ENCODE measurements around the gene WDR86.

WDR86 gene

DNA sequence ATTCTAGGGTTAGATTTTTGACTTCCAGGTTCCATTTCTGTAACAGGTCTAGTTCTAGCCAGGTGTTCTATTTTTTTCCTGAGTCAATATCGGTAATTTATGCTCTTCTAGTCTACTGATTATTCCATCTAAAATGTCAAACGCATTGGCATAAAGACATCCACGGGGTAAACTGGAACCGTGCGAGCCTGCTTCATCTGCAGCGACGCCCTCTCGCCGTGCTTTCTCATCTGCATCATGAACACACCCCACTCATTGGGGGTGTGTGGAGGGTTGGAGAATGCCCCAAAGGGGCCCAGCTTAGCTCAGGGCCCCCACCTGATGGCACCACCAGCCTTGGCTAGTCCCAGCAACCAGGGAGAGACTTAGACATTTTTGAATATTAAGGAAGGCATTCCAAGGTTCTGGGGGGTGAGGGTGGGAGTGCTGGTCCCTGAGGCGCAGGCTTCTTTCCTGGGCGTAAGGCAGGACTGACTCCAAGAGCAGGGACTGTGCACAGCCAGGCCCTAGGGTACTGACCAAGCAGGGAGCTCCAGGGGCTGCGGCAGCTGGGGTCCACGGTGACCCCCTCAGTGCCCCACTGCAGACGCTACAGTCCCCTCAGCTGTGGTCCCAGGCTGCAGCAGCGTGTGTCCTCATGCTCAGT is 43.0 kb upstream of the WDR86 start:
- Histone ChIP-seq H3K14ac (ENCODE audit: low read length in 2 of 2) (no peak overlapping the region), H2BK120ac (ENCODE audit: low read depth, low read length) (no peak overlapping the region), H3K23ac (ENCODE audit: low read length in 2 of 2) (peak overlapping the region in 1 of 2 experiments; percentile 57), H4K8ac (ENCODE audit: low read length) (no peak overlapping the region), H2AFZ (ENCODE audit: low read depth, low read length) (no peak overlapping the region), H4K91ac (ENCODE audit: low read length) (no peak overlapping the region), H3K36me3 (ENCODE audit: control insufficient read depth in 1 of 2, insufficient read depth in 2 of 2, low read depth in 1 of 2, low read length in 2 of 2) (no peaks in the 10 kb centered on the region), H2BK12ac (ENCODE audit: low read length in 2 of 2) (no peak overlapping the region), H2AK5ac (ENCODE audit: low read length, severe bottlenecking) (no peak overlapping the region), H3K4ac (ENCODE audit: low read depth in 1 of 2, low read length in 2 of 2) (no peak overlapping the region), H2BK5ac (ENCODE audit: low read depth, low read length, poor library complexity, severe bottlenecking) (no peak overlapping the region), H3K9ac (ENCODE audit: low read length) (no peak overlapping the region), H3K18ac (ENCODE audit: low read depth in 1 of 2, low read length in 2 of 2) (no peak overlapping the region), H3K4me3 (ENCODE audit: insufficient read depth in 1 of 2, low read depth in 1 of 2, low read length in 2 of 2) (no peak overlapping the region), H3K27me3 (ENCODE audit: control insufficient read depth in 1 of 2, insufficient read depth in 1 of 2, low read length in 2 of 2) (peaks cover 0 to 12% of the 10 kb centered on the region in 2 experiments), H3K4me1 (ENCODE audit: control insufficient read depth, insufficient read depth, low read depth, low read length) (peaks cover 19% of the 10 kb centered on the region), H3K9me3 (ENCODE audit: control insufficient read depth, low read length) (no peaks in the 10 kb centered on the region), H3K27ac (ENCODE audit: low read length, poor library complexity, severe bottlenecking) (no peak overlapping the region), H3K4me2 (ENCODE audit: low read length, poor library complexity, severe bottlenecking) (no peak overlapping the region), H3K79me1 (replicated peaks; ENCODE audit: low read length, poor library complexity, severe bottlenecking) (no peaks in the 10 kb centered on the region), H2BK15ac (ENCODE audit: low read depth, poor library complexity, severe bottlenecking) (no peak overlapping the region)
- 91% methylated on average over 15 of the region's 15 CpGs for WGBS
- no peak for DNase-seq

DNA sequence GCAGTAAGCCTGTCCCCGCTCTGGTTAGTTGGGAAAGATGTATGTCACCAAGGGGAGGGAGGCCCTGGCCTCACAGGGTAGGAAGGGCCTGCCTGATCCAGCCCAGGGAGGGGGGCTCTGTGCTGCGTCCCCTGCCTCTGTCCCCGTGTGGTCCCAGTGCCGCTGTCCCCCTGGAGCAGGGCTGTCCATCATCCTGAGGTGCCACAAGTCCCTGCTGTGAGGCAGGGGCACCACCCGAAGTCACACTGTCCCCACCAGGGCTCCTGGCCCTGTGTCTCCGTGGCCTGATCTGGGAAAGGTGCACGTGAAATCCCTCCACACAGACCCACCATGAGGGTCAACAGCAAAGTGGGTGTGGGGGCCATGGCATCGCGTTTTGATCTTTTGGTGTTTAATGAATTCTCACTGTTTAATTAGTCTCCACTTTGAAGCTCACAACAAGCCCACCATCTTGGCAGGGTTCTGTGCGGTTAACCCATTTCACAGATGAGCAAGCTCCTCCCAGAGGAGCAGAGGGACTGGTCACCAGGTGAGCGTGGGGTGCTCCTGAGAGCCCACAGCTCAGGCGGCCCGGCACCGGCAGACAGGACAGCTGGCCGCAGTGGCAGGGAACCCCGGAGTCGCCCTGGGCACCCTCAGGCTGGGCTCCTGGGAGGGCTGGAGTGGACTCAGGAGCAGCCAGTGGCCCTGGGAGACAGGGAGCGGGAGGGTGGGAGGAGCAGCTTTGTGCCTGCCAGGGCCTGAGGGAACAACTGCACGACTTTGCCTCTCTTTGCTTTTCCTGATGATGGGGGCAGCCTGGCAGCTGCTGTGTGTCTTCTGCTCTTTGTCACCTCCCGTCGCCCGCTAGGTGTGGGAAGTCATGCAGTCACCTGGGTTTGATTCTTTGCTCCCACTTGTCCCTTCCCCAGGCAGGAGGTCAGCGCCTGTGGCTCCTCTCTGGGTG is 42.1 kb upstream of the WDR86 start:
- Histone ChIP-seq H3K4me3 (ENCODE audit: insufficient read depth in 1 of 2, low read depth in 1 of 2, low read length in 2 of 2) (no peak overlapping the region), H2BK120ac (ENCODE audit: low read depth, low read length) (no peak overlapping the region), H3K18ac (ENCODE audit: low read depth in 1 of 2, low read length in 2 of 2) (no peak overlapping the region), H2AK5ac (ENCODE audit: low read length, severe bottlenecking) (no peak overlapping the region), H3K4me2 (ENCODE audit: low read length, poor library complexity, severe bottlenecking) (no peak overlapping the region), H2BK12ac (ENCODE audit: low read length in 2 of 2) (no peak overlapping the region), H3K9me3 (ENCODE audit: control insufficient read depth, low read length) (no peaks in the 10 kb centered on the region), H3K23ac (ENCODE audit: low read length in 2 of 2) (no peak overlapping the region), H3K4ac (ENCODE audit: low read depth in 1 of 2, low read length in 2 of 2) (no peak overlapping the region), H3K14ac (ENCODE audit: low read length in 2 of 2) (peak overlapping the region in 1 of 2 experiments; percentile 41), H3K79me1 (replicated peaks; ENCODE audit: low read length, poor library complexity, severe bottlenecking) (no peaks in the 10 kb centered on the region), H2BK5ac (ENCODE audit: low read depth, low read length, poor library complexity, severe bottlenecking) (no peak overlapping the region), H3K9ac (ENCODE audit: low read length) (no peak overlapping the region), H2AFZ (ENCODE audit: low read depth, low read length) (no peak overlapping the region), H3K4me1 (ENCODE audit: control insufficient read depth, insufficient read depth, low read depth, low read length) (peaks cover 22% of the 10 kb centered on the region), H3K27me3 (ENCODE audit: control insufficient read depth in 1 of 2, insufficient read depth in 1 of 2, low read length in 2 of 2) (peaks cover 0 to 12% of the 10 kb centered on the region in 2 experiments), H2BK15ac (ENCODE audit: low read depth, poor library complexity, severe bottlenecking) (no peak overlapping the region), H4K91ac (ENCODE audit: low read length) (no peak overlapping the region), H3K27ac (ENCODE audit: low read length, poor library complexity, severe bottlenecking) (no peak overlapping the region), H4K8ac (ENCODE audit: low read length) (no peak overlapping the region), H3K36me3 (ENCODE audit: control insufficient read depth in 1 of 2, insufficient read depth in 2 of 2, low read depth in 1 of 2, low read length in 2 of 2) (no peaks in the 10 kb centered on the region)
- 89% methylated on average over 22 of the region's 23 CpGs for WGBS
- no peak for DNase-seq

GRCh38 chr7:151451156-151451555 is 41.3 kb upstream of the WDR86 start:
- Histone ChIP-seq H2BK120ac (ENCODE audit: low read depth, low read length) (no peak overlapping the region), H3K4me2 (ENCODE audit: low read length, poor library complexity, severe bottlenecking) (no peak overlapping the region), H3K9me3 (ENCODE audit: control insufficient read depth, low read length) (no peaks in the 10 kb centered on the region), H3K27ac (ENCODE audit: low read length, poor library complexity, severe bottlenecking) (no peak overlapping the region), H3K9ac (ENCODE audit: low read length) (no peak overlapping the region), H3K18ac (ENCODE audit: low read depth in 1 of 2, low read length in 2 of 2) (no peak overlapping the region), H3K23ac (ENCODE audit: low read length in 2 of 2) (no peak overlapping the region), H3K14ac (ENCODE audit: low read length in 2 of 2) (no peak overlapping the region), H2BK15ac (ENCODE audit: low read depth, poor library complexity, severe bottlenecking) (no peak overlapping the region), H3K27me3 (ENCODE audit: control insufficient read depth in 1 of 2, insufficient read depth in 1 of 2, low read length in 2 of 2) (peaks cover 0 to 12% of the 10 kb centered on the region in 2 experiments), H2BK12ac (ENCODE audit: low read length in 2 of 2) (no peak overlapping the region), H2AFZ (ENCODE audit: low read depth, low read length) (no peak overlapping the region), H4K8ac (ENCODE audit: low read length) (no peak overlapping the region), H3K4ac (ENCODE audit: low read depth in 1 of 2, low read length in 2 of 2) (no peak overlapping the region), H2BK5ac (ENCODE audit: low read depth, low read length, poor library complexity, severe bottlenecking) (no peak overlapping the region), H4K91ac (ENCODE audit: low read length) (no peak overlapping the region), H3K4me1 (ENCODE audit: control insufficient read depth, insufficient read depth, low read depth, low read length) (peaks cover 22% of the 10 kb centered on the region), H3K79me1 (replicated peaks; ENCODE audit: low read length, poor library complexity, severe bottlenecking) (no peaks in the 10 kb centered on the region), H3K36me3 (ENCODE audit: control insufficient read depth in 1 of 2, insufficient read depth in 2 of 2, low read depth in 1 of 2, low read length in 2 of 2) (no peaks in the 10 kb centered on the region), H2AK5ac (ENCODE audit: low read length, severe bottlenecking) (no peak overlapping the region), H3K4me3 (ENCODE audit: insufficient read depth in 1 of 2, low read depth in 1 of 2, low read length in 2 of 2) (no peak overlapping the region)
- WGBS: 93% methylated on average over 5 of the region's 5 CpGs
- DNase-seq: no peak

- Histone ChIP-seq H3K27ac (ENCODE audit: low read length, poor library complexity, severe bottlenecking) (no peak overlapping the region), H3K4me1 (ENCODE audit: control insufficient read depth, insufficient read depth, low read depth, low read length) (peaks cover 22% of the 10 kb centered on the region), H2BK5ac (ENCODE audit: low read depth, low read length, poor library complexity, severe bottlenecking) (no peak overlapping the region), H3K9me3 (ENCODE audit: control insufficient read depth, low read length) (no peaks in the 10 kb centered on the region), H3K4me3 (ENCODE audit: insufficient read depth in 1 of 2, low read depth in 1 of 2, low read length in 2 of 2) (no peak overlapping the region), H2BK12ac (ENCODE audit: low read length in 2 of 2) (no peak overlapping the region), H3K18ac (ENCODE audit: low read depth in 1 of 2, low read length in 2 of 2) (no peak overlapping the region), H3K79me1 (replicated peaks; ENCODE audit: low read length, poor library complexity, severe bottlenecking) (no peaks in the 10 kb centered on the region), H3K4ac (ENCODE audit: low read depth in 1 of 2, low read length in 2 of 2) (no peak overlapping the region), H3K36me3 (ENCODE audit: control insufficient read depth in 1 of 2, insufficient read depth in 2 of 2, low read depth in 1 of 2, low read length in 2 of 2) (no peaks in the 10 kb centered on the region), H4K91ac (ENCODE audit: low read length) (no peak overlapping the region), H2AFZ (ENCODE audit: low read depth, low read length) (no peak overlapping the region), H4K8ac (ENCODE audit: low read length) (no peak overlapping the region), H3K23ac (ENCODE audit: low read length in 2 of 2) (no peak overlapping the region), H2BK120ac (ENCODE audit: low read depth, low read length) (no peak overlapping the region), H3K9ac (ENCODE audit: low read length) (no peak overlapping the region), H3K4me2 (ENCODE audit: low read length, poor library complexity, severe bottlenecking) (no peak overlapping the region), H3K14ac (ENCODE audit: low read length in 2 of 2) (no peak overlapping the region), H3K27me3 (ENCODE audit: control insufficient read depth in 1 of 2, insufficient read depth in 1 of 2, low read length in 2 of 2) (peaks cover 0 to 12% of the 10 kb centered on the region in 2 experiments), H2AK5ac (ENCODE audit: low read length, severe bottlenecking) (no peak overlapping the region), H2BK15ac (ENCODE audit: low read depth, poor library complexity, severe bottlenecking) (no peak overlapping the region)
- no peak for DNase-seq
- 96% methylated on average over 9 of the region's 9 CpGs for WGBS
Measured at GRCh38 chr7:151449990-151450389, 40.2 kb upstream of the WDR86 start.

All from mesenchymal stem cell (in vitro differentiated cells and primary cell).